ENCODE data around the gene RXRA. TPM values are rescaled to one million over a fixed set of nuclear protein-coding genes. Genes with fewer than 3 reads are reported as not detected.

Gene RXRA
- total and polyA plus RNA-seq, 4 donors, result 41.5 to 116 (median 74.1) TPM

DNA sequence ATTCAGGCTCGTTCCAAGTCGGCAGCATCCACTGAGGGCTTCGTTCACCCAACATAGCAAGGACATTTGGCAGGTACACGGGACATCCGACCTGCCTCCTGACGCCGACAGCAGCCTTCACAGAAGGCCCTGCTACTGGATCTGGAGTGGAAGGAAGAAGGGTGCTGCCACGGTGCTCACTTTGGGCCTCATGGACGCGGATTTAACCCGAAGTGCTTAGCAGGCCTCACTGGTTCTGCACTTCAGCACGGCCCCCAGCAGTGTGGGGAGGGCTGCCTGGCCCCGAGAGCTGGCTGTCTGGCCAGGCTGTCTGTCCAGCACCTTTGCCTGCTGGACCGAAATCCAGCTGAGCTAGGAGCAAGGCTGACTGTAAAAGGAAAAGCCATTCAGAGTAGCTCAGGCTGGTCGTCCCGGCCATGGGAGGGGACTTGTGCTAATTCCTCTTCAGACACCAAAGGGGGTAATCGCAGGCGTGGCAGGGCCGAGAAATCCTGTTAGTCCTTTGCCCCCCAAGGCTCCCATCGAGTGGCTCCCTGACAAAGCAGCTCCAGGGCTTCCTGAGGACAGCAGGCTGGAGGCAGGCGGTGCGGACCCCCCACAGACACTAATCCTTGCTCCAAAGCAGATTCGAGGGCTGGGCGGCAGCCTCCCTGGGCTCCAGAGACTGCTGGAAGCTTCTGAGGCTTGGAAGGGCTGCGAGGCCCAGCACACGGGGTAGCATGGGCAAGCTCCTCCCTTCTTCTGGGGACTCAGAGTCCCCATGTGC lies 11.1 kb upstream of the RXRA start:
- no peak overlapping the region for H3K27ac ChIP-seq (ENCODE audit: low read depth in 1 of 2, low read length in 2 of 2)
- no peak for DNase-seq (ENCODE audit: low spot score)
- peaks cover 1 to 29% (median 20%) of the 10 kb centered on the region in 4 donors for H3K4me1 ChIP-seq (ENCODE audit: control insufficient read depth in 4 of 4, insufficient read depth in 4 of 4, low read length in 3 of 4)
- no peak for TF ChIP-seq YY1 (IDR thresholded peaks at IDR 0.05)
- TF ChIP-seq RXRA (IDR thresholded peaks at IDR 0.05), result no peak
- TF ChIP-seq, protein P1, sequence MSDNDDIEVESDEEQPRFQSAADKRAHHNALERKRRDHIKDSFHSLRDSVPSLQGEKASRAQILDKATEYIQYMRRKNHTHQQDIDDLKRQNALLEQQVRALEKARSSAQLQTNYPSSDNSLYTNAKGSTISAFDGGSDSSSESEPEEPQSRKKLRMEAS (IDR thresholded peaks at IDR 0.05), result no peak
- no peak for TF ChIP-seq RAD21 (IDR thresholded peaks at IDR 0.05)
- TF ChIP-seq, protein P2, sequence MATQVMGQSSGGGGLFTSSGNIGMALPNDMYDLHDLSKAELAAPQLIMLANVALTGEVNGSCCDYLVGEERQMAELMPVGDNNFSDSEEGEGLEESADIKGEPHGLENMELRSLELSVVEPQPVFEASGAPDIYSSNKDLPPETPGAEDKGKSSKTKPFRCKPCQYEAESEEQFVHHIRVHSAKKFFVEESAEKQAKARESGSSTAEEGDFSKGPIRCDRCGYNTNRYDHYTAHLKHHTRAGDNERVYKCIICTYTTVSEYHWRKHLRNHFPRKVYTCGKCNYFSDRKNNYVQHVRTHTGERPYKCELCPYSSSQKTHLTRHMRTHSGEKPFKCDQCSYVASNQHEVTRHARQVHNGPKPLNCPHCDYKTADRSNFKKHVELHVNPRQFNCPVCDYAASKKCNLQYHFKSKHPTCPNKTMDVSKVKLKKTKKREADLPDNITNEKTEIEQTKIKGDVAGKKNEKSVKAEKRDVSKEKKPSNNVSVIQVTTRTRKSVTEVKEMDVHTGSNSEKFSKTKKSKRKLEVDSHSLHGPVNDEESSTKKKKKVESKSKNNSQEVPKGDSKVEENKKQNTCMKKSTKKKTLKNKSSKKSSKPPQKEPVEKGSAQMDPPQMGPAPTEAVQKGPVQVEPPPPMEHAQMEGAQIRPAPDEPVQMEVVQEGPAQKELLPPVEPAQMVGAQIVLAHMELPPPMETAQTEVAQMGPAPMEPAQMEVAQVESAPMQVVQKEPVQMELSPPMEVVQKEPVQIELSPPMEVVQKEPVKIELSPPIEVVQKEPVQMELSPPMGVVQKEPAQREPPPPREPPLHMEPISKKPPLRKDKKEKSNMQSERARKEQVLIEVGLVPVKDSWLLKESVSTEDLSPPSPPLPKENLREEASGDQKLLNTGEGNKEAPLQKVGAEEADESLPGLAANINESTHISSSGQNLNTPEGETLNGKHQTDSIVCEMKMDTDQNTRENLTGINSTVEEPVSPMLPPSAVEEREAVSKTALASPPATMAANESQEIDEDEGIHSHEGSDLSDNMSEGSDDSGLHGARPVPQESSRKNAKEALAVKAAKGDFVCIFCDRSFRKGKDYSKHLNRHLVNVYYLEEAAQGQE (IDR thresholded peaks at IDR 0.05), result peak; percentile 53
- no peak for TF ChIP-seq FOXA1 (IDR thresholded peaks at IDR 0.05)
- TF ChIP-seq HNF4A (conservative IDR thresholded peaks at IDR 0.05), result no peak
- H3K36me3 ChIP-seq (ENCODE audit: control insufficient read depth in 4 of 4, insufficient read depth in 3 of 4, low read depth in 1 of 4, low read length in 3 of 4), result no peaks in the 10 kb centered on the region
- no peak overlapping the region for H3K9ac ChIP-seq (ENCODE audit: low read depth in 1 of 2, low read length in 2 of 2)
- no peak overlapping the region for H3K4me3 ChIP-seq (ENCODE audit: low read depth in 1 of 3, low read length in 3 of 3)
- WGBS, result 94% methylated on average over 26 of the region's 26 CpGs
- H3K9me3 ChIP-seq (ENCODE audit: control insufficient read depth in 4 of 4, low read length in 3 of 4), result no peaks in the 10 kb centered on the region
- no peaks in the 10 kb centered on the region for H3K27me3 ChIP-seq (ENCODE audit: control insufficient read depth in 4 of 4, insufficient read depth in 4 of 4, low read length in 3 of 4)

DNA sequence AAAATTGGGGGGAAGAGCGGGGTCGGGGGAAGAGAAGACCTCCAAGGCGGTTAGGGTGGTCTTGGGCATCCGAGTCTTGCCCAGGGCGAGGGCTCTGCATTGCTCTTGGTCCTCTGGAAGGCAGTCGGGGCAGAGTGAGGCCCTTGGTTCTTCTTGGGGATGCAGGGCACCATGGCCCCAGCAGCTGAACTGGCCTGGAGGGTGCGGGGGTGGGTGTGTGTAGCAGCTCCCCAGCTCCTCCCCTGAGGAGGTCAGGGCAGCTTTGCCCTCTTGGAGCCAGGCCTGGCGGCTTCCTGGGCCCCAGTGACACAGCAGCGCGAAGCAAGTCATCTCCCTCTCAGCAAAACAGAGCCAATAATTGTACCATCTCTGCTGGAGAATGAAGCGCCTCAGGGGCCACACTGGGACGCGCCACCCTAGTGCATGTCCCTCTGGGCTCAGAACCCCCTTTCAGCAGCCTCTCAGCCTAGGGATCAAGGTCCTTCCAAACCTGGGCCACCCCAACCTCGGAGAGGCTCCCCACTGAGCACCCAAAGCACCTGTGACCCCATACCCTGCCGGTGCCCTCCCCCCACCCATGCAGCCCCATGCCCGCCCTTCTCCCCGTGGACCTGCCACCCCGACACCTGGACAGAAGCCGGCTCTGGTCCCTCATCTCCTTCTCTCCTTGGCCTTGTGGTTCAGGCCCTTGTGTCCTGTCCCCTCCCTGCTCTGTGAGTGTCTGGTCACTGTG lies 10.4 kb upstream of the RXRA start:
- Histone ChIP-seq H3K4me1 (ENCODE audit: control insufficient read depth in 4 of 4, insufficient read depth in 4 of 4, low read length in 3 of 4) (peaks cover 1 to 35% (median 26%) of the 10 kb centered on the region in 4 donors), H3K9ac (ENCODE audit: low read depth in 1 of 2, low read length in 2 of 2) (no peak overlapping the region), H3K27me3 (ENCODE audit: control insufficient read depth in 4 of 4, insufficient read depth in 4 of 4, low read length in 3 of 4) (no peaks in the 10 kb centered on the region), H3K4me3 (ENCODE audit: low read depth in 1 of 3, low read length in 3 of 3) (no peak overlapping the region), H3K9me3 (ENCODE audit: control insufficient read depth in 4 of 4, low read length in 3 of 4) (no peaks in the 10 kb centered on the region), H3K27ac (ENCODE audit: low read depth in 1 of 2, low read length in 2 of 2) (no peak overlapping the region), H3K36me3 (ENCODE audit: control insufficient read depth in 4 of 4, insufficient read depth in 3 of 4, low read depth in 1 of 4, low read length in 3 of 4) (no peaks in the 10 kb centered on the region)
- no peak for DNase-seq (ENCODE audit: low spot score)
- TF ChIP-seq HNF4A (conservative IDR thresholded peaks at IDR 0.05), result peak; percentile 14 to 20
- TF ChIP-seq NR2F2 (IDR thresholded peaks at IDR 0.05), result no peak
- no peak for TF ChIP-seq RAD21 (IDR thresholded peaks at IDR 0.05)
- WGBS, result 87% methylated on average over 19 of the region's 19 CpGs

DNA sequence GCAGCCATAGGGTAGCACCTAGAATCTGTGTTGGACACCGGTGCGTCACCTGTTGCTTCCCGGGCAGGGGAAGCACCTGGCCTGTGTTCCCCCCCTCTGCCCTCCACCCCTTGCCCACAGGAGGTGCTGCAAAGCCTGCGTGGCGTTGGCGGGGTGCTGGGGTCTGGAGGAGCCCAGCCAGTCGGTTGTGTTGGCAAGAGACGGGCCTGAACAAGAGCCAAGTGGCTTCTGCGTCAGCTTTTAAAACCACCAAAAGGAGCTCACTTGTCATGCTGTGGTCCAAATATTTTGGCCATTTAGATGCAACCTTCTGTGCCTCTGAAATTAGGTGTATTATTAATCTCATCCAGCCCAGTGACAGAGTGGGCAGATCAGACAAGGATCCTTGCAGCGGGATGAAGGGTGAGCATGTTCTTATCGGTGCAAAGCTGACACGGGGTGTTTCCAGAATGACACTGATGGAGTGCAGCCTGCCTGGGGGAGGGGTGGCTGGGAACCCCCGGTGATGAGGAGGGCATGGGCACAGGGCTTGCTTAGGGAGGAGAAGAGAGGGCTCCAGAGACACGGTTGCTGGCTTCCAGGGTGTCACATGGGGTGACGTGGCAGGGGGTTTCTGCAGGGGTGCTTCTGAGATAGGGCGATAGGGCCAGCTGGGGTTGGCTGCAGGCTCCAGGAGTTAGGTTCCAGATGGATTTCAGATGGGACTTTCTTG lies 9.7 kb upstream of the RXRA start:
- no peak overlapping the region for H3K9ac ChIP-seq (ENCODE audit: low read depth in 1 of 2, low read length in 2 of 2)
- no peaks in the 10 kb centered on the region for H3K27me3 ChIP-seq (ENCODE audit: control insufficient read depth in 4 of 4, insufficient read depth in 4 of 4, low read length in 3 of 4)
- H3K36me3 ChIP-seq (ENCODE audit: control insufficient read depth in 4 of 4, insufficient read depth in 3 of 4, low read depth in 1 of 4, low read length in 3 of 4), result no peaks in the 10 kb centered on the region
- no peaks in the 10 kb centered on the region for H3K9me3 ChIP-seq (ENCODE audit: control insufficient read depth in 4 of 4, low read length in 3 of 4)
- DNase-seq (ENCODE audit: low spot score), result peak; percentile 82
- WGBS, result 59% methylated on average over 16 of the region's 16 CpGs
- H3K4me1 ChIP-seq (ENCODE audit: control insufficient read depth in 4 of 4, insufficient read depth in 4 of 4, low read length in 3 of 4), result peaks cover 4 to 42% (median 33%) of the 10 kb centered on the region in 4 donors
- no peak overlapping the region for H3K4me3 ChIP-seq (ENCODE audit: low read depth in 1 of 3, low read length in 3 of 3)
- H3K27ac ChIP-seq (ENCODE audit: low read depth in 1 of 2, low read length in 2 of 2), result no peak overlapping the region
- TF ChIP-seq JUND (IDR thresholded peaks at IDR 0.05) (no peak), FOXA1 (IDR thresholded peaks at IDR 0.05) (no peak), NR2F2 (IDR thresholded peaks at IDR 0.05) (no peak), FOXA2 (IDR thresholded peaks at IDR 0.05) (no peak), RAD21 (IDR thresholded peaks at IDR 0.05) (no peak), HNF4A (conservative IDR thresholded peaks at IDR 0.05) (no peak), YY1 (IDR thresholded peaks at IDR 0.05) (no peak), GABPA (IDR thresholded peaks at IDR 0.05 in 1 of 2, conservative IDR thresholded peaks at IDR 0.05 in 1 of 2) (no peak), SP1 (IDR thresholded peaks at IDR 0.05) (no peak)
- TF ChIP-seq, protein P3, sequence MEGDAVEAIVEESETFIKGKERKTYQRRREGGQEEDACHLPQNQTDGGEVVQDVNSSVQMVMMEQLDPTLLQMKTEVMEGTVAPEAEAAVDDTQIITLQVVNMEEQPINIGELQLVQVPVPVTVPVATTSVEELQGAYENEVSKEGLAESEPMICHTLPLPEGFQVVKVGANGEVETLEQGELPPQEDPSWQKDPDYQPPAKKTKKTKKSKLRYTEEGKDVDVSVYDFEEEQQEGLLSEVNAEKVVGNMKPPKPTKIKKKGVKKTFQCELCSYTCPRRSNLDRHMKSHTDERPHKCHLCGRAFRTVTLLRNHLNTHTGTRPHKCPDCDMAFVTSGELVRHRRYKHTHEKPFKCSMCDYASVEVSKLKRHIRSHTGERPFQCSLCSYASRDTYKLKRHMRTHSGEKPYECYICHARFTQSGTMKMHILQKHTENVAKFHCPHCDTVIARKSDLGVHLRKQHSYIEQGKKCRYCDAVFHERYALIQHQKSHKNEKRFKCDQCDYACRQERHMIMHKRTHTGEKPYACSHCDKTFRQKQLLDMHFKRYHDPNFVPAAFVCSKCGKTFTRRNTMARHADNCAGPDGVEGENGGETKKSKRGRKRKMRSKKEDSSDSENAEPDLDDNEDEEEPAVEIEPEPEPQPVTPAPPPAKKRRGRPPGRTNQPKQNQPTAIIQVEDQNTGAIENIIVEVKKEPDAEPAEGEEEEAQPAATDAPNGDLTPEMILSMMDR (IDR thresholded peaks at IDR 0.05; ENCODE audit: low read depth, low read length, missing input control), result no peak
- TF ChIP-seq, protein P4, sequence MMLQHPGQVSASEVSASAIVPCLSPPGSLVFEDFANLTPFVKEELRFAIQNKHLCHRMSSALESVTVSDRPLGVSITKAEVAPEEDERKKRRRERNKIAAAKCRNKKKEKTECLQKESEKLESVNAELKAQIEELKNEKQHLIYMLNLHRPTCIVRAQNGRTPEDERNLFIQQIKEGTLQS (IDR thresholded peaks at IDR 0.05), result no peak
- TF ChIP-seq, protein P2 (IDR thresholded peaks at IDR 0.05), result no peak
